ENCODE results near the gene TXNDC16. TPM values are rescaled to one million over a fixed set of nuclear protein-coding genes. Genes with fewer than 3 reads are reported as not detected.

Gene TXNDC16
- total RNA-seq, 2 experiments from 2014 or later: 10.4 to 11.4 TPM

DNA sequence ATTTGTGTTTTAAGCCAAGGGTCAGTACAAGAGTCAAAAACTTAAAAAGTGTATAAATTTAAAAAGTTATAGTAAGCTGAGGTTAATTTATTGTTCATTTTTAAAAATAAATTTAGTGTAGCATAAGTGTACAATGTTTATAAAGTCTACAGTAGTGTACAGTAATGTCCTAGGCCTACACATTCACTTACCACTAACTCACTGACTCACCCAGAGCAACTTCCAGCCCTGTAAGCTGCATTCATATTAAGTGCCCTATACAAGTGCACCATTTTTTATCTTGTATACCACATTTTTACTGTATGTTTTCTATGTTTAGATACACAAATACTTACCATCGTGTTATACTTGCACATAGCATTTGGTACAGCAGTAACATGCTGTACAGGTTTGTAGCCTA lies 38.0 kb upstream of the TXNDC16 start:
- H3K27me3 ChIP-seq (ENCODE audit: control insufficient read depth in 1 of 2, insufficient read depth in 2 of 2, low read length in 2 of 2): no peaks in the 10 kb centered on the region
- ChIA-PET POLR2A (no interaction called here), CTCF (no interaction called here)
- TF ChIP-seq, protein P1, sequence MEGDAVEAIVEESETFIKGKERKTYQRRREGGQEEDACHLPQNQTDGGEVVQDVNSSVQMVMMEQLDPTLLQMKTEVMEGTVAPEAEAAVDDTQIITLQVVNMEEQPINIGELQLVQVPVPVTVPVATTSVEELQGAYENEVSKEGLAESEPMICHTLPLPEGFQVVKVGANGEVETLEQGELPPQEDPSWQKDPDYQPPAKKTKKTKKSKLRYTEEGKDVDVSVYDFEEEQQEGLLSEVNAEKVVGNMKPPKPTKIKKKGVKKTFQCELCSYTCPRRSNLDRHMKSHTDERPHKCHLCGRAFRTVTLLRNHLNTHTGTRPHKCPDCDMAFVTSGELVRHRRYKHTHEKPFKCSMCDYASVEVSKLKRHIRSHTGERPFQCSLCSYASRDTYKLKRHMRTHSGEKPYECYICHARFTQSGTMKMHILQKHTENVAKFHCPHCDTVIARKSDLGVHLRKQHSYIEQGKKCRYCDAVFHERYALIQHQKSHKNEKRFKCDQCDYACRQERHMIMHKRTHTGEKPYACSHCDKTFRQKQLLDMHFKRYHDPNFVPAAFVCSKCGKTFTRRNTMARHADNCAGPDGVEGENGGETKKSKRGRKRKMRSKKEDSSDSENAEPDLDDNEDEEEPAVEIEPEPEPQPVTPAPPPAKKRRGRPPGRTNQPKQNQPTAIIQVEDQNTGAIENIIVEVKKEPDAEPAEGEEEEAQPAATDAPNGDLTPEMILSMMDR (IDR thresholded peaks at IDR 0.05): no peak
- Mint-ChIP-seq H3K4me1 (ENCODE audit: low read depth) (no peaks in the 10 kb centered on the region), H3K27ac (no peak overlapping the region), H3K36me3 (ENCODE audit: low read depth) (peaks cover 2% of the 10 kb centered on the region), H3K27me3 (no peaks in the 10 kb centered on the region), H3K4me3 (no peak overlapping the region), H3K9me3 (peaks cover 1% of the 10 kb centered on the region)
- no peak for DNase-seq
- intact Hi-C loops (cut with DNase I, micrococcal nuclease): no loop called here
- H3K36me3 ChIP-seq (ENCODE audit: insufficient read depth, low read length): no peaks in the 10 kb centered on the region
- no peaks in the 10 kb centered on the region for H3K9me3 ChIP-seq (ENCODE audit: control insufficient read depth in 1 of 2, insufficient read depth in 1 of 2, low read length in 2 of 2)
- no peak overlapping the region for H3K4me3 ChIP-seq (ENCODE audit: low read length)
- no peak for ATAC-seq (ENCODE audit: poor library complexity)
- H3K27ac ChIP-seq (ENCODE audit: low read depth in 1 of 2, low read length in 2 of 2): no peak overlapping the region
- no peaks in the 10 kb centered on the region for H3K4me1 ChIP-seq (ENCODE audit: insufficient read depth, low read length)

DNA sequence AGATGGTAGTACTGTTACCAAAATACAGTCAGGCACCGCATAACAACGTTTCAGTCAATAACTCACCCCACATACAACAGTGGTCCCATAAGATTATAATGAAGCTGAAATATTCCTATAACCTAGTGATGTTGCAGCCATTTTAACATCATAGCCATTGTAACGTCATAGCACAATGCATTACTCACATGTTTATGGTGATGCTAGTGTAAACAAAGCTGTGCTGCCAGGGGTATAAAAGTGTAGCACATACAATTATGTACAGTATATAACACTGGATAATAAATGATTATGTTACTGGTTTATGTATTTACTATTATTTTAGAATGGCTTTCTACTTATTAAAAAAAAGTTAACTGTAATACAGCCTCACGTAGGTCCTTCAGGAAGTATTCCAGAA lies 37.3 kb upstream of the TXNDC16 start:
- no peak overlapping the region for H3K4me3 ChIP-seq (ENCODE audit: low read length)
- H3K4me1 Mint-ChIP-seq (ENCODE audit: low read depth): no peaks in the 10 kb centered on the region
- TF ChIP-seq, protein P1 (IDR thresholded peaks at IDR 0.05): no peak
- no peak overlapping the region for H3K4me3 Mint-ChIP-seq
- no peaks in the 10 kb centered on the region for H3K4me1 ChIP-seq (ENCODE audit: insufficient read depth, low read length)
- no peak overlapping the region for H3K27ac Mint-ChIP-seq
- no peaks in the 10 kb centered on the region for H3K9me3 ChIP-seq (ENCODE audit: control insufficient read depth in 1 of 2, insufficient read depth in 1 of 2, low read length in 2 of 2)
- DNase-seq: no peak
- ChIA-PET POLR2A (no interaction called here), CTCF (no interaction called here)
- H3K27me3 Mint-ChIP-seq: no peaks in the 10 kb centered on the region
- no peak for ATAC-seq (ENCODE audit: poor library complexity)
- intact Hi-C loops (cut with DNase I, micrococcal nuclease): no loop called here
- no peaks in the 10 kb centered on the region for H3K36me3 ChIP-seq (ENCODE audit: insufficient read depth, low read length)
- H3K36me3 Mint-ChIP-seq (ENCODE audit: low read depth): no peaks in the 10 kb centered on the region
- no peak overlapping the region for H3K27ac ChIP-seq (ENCODE audit: low read depth in 1 of 2, low read length in 2 of 2)
- H3K9me3 Mint-ChIP-seq: no peaks in the 10 kb centered on the region
- H3K27me3 ChIP-seq (ENCODE audit: control insufficient read depth in 1 of 2, insufficient read depth in 2 of 2, low read length in 2 of 2): no peaks in the 10 kb centered on the region

DNA sequence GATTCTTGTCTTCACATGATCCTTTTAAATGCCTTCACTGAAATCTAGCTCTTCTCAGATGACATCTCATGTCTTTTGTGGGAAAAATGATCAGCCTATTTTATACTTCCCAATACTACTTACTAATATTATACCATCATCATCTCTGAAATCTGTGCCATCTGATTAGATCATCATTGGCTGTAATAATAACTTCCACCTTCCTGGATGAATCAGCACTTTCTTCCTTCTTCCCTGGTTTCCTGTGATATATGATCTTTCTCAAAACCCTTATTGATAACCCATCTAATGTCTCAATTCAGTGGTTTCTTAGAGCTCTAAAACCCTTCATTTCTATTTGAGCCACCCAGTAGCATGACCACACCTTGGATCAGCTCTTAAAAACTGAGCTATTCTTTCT lies 31.2 kb upstream of the TXNDC16 start:
- CTCF ChIA-PET: no interaction called here
- Mint-ChIP-seq H3K36me3 (ENCODE audit: low read depth) (no peaks in the 10 kb centered on the region), H3K9me3 (no peaks in the 10 kb centered on the region), H3K27me3 (no peaks in the 10 kb centered on the region), H3K4me1 (ENCODE audit: low read depth) (no peaks in the 10 kb centered on the region), H3K4me3 (no peak overlapping the region), H3K27ac (no peak overlapping the region)
- ATAC-seq (ENCODE audit: poor library complexity) (no peak), DNase-seq (no peak)
- intact Hi-C loops (cut with DNase I, micrococcal nuclease): no loop called here
- Histone ChIP-seq H3K36me3 (ENCODE audit: insufficient read depth, low read length) (no peaks in the 10 kb centered on the region), H3K4me1 (ENCODE audit: insufficient read depth, low read length) (no peaks in the 10 kb centered on the region), H3K27ac (ENCODE audit: low read depth in 1 of 2, low read length in 2 of 2) (no peak overlapping the region), H3K27me3 (ENCODE audit: control insufficient read depth in 1 of 2, insufficient read depth in 2 of 2, low read length in 2 of 2) (no peaks in the 10 kb centered on the region), H3K9me3 (ENCODE audit: control insufficient read depth in 1 of 2, insufficient read depth in 1 of 2, low read length in 2 of 2) (no peaks in the 10 kb centered on the region), H3K4me3 (ENCODE audit: low read length) (no peak overlapping the region)
- TF ChIP-seq, protein P1 (IDR thresholded peaks at IDR 0.05): no peak
- POLR2A ChIA-PET: no interaction called here

Measured in CD4-positive, alpha-beta T cell (primary cell).